Prostate gland (tissue), 2 donors: ENCODE measurements around the gene MSMO1.

Source experiments
- POLR2A ChIP-seq: fragments of 450-650 bp; IDR thresholded peaks from one replicate; pipeline ENCODE4 v1.6.1; 2016; ENCODE audit warnings: antibody characterized with exemption, mild to moderate bottlenecking
- POLR2AphosphoS5 ChIP-seq: sonication (generic); formaldehyde crosslinking; IDR thresholded peaks from one replicate; pipeline ENCODE4 v1.6.1; 2017; ENCODE audit warnings: antibody characterized with exemption
- TF ChIP-seq, protein P1 (sequence below), 4 experiments: fragments of 200-600 bp in 2 of 4; fragments of 450-650 bp in 2 of 4; sonication (generic) in 2 of 4; IDR thresholded peaks; 1 replicate in 3 of 4; 2 replicates in 1 of 4; pipeline ENCODE4 v1.5.1; 2016 to 2019; ENCODE audit warnings: antibody characterized with exemption in 4 of 4, mild to moderate bottlenecking in 2 of 4, moderate library complexity in 2 of 4

DNA sequence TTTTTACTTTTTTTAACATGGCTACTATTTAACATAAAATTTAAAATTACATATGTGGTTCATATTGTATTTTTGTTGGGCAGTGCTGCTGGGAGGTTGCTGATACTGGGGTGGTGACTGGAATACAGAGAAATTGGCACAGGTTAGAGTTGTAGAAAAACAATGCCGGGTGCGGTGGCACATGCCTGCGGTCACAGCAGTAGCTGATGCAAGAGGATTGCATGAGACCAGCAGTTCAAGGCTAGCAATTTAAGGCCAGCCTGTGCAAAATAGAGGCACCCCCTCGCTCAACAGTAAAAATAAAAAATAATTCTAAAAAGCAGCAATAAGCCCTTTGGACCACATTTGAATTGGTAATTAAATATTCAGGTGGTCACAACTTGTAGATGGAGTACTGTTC is 39.6 kb downstream of the MSMO1 start:
- TF ChIP-seq, protein P1, sequence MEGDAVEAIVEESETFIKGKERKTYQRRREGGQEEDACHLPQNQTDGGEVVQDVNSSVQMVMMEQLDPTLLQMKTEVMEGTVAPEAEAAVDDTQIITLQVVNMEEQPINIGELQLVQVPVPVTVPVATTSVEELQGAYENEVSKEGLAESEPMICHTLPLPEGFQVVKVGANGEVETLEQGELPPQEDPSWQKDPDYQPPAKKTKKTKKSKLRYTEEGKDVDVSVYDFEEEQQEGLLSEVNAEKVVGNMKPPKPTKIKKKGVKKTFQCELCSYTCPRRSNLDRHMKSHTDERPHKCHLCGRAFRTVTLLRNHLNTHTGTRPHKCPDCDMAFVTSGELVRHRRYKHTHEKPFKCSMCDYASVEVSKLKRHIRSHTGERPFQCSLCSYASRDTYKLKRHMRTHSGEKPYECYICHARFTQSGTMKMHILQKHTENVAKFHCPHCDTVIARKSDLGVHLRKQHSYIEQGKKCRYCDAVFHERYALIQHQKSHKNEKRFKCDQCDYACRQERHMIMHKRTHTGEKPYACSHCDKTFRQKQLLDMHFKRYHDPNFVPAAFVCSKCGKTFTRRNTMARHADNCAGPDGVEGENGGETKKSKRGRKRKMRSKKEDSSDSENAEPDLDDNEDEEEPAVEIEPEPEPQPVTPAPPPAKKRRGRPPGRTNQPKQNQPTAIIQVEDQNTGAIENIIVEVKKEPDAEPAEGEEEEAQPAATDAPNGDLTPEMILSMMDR (IDR thresholded peaks at IDR 0.05), result no peak
- no peak for TF ChIP-seq POLR2A
- no peak for TF ChIP-seq POLR2AphosphoS5
